Vagina (tissue), 2 donors: ENCODE data around the gene TRIM72. TPM values are rescaled to one million over a fixed set of nuclear protein-coding genes. Genes with fewer than 3 reads are reported as not detected.
A peak's percentile ranks its signal among the peaks of the same experiment; 100 is the strongest.

ENCODE experiments used
- DNase-seq, 2 donors: peaks; one replicate each; pipeline ENCODE4 v3.0.0-alpha.2; 2017; ENCODE audit errors: extremely low spot score in 2 of 2
- H3K27ac ChIP-seq: fragments of 200-600 bp; sonication (generic); one replicate; pipeline ENCODE4 v1.5.1; 2019
- H3K27me3 ChIP-seq: fragments of 200-600 bp; sonication (generic); one replicate; pipeline ENCODE4 v1.5.1; 2019
- H3K36me3 ChIP-seq, 2 donors: fragments of 200-600 bp; sonication (generic); one replicate each; pipeline ENCODE4 v1.5.1; 2017 to 2019
- H3K4me1 ChIP-seq: fragments of 200-600 bp; sonication (generic); one replicate; pipeline ENCODE4 v1.5.1; 2019
- H3K4me3 ChIP-seq, 2 donors: fragments of 200-600 bp; sonication (generic); 1 replicate in 1 of 2; 2 replicates in 1 of 2; pipeline ENCODE4 v1.5.1; 2016 to 2019
- H3K9me3 ChIP-seq: fragments of 200-600 bp; sonication (generic); one replicate; pipeline ENCODE4 v1.5.1; 2019
- CTCF ChIP-seq, 3 experiments: fragments of 450-650 bp in 2 of 3; fragments of 200-600 bp in 1 of 3; sonication (generic) in 1 of 3; IDR thresholded peaks; one replicate each; pipeline ENCODE4 v1.5.1; 2017 to 2019; ENCODE audit warnings: antibody characterized with exemption in 3 of 3, mild to moderate bottlenecking in 2 of 3, moderate library complexity in 2 of 3
- POLR2A ChIP-seq, 2 donors: fragments of 450-650 bp; IDR thresholded peaks; one replicate each; pipeline ENCODE4 v1.6.1; 2017; ENCODE audit warnings: antibody characterized with exemption in 2 of 2, mild to moderate bottlenecking in 2 of 2, moderate library complexity in 2 of 2
- POLR2AphosphoS5 ChIP-seq, 2 donors: sonication (generic); formaldehyde crosslinking; IDR thresholded peaks; one replicate each; pipeline ENCODE4 v1.9.0; 2017; ENCODE audit warnings: antibody characterized with exemption in 2 of 2, mild to moderate bottlenecking in 2 of 2, low read depth in 1 of 2; ENCODE audit not compliant: insufficient read depth in 1 of 2
- intact Hi-C: fragments of 100-400 bp; cut with DNase I; formaldehyde crosslinking; loops from one replicate; pipeline ENCODE4 v1.15.1; 2023
- total RNA-seq: library from RNA; depleted of rRNA; stranded (reverse); fragments of >200 nt; gene quantifications from one replicate; pipeline ENCODE4 v1.2.3, GENCODE V29; 2016

The TRIM72 gene
- total RNA-seq, 1 donor from 2014 or later = not detected

- DNase-seq = no peak
- intact Hi-C loops = no loop called here
- no peak overlapping the region for H3K27ac ChIP-seq
- no peak for TF ChIP-seq POLR2AphosphoS5 (IDR thresholded peaks at IDR 0.05; ENCODE audit: insufficient read depth in 1 of 2, low read depth in 1 of 2)
- no peak for TF ChIP-seq CTCF (IDR thresholded peaks at IDR 0.05)
- TF ChIP-seq POLR2A (IDR thresholded peaks at IDR 0.05) = no peak
- peaks cover 15% of the 10 kb centered on the region for H3K4me1 ChIP-seq
- no peak overlapping the region for H3K4me3 ChIP-seq
- no peaks in the 10 kb centered on the region for H3K27me3 ChIP-seq
- H3K9me3 ChIP-seq = no peaks in the 10 kb centered on the region
- H3K36me3 ChIP-seq = no peaks in the 10 kb centered on the region
These were observed 7.1 kb upstream of the TRIM72 start for GRCh38 chr16:31206776-31207175.

- Histone ChIP-seq H3K9me3 (no peaks in the 10 kb centered on the region), H3K27me3 (no peaks in the 10 kb centered on the region), H3K4me1 (peaks cover 32% of the 10 kb centered on the region), H3K27ac (no peak overlapping the region), H3K36me3 (no peaks in the 10 kb centered on the region), H3K4me3 (no peak overlapping the region)
- DNase-seq = no peak
- intact Hi-C loops = no loop called here
- no peak for TF ChIP-seq POLR2A (IDR thresholded peaks at IDR 0.05)
- no peak for TF ChIP-seq POLR2AphosphoS5 (IDR thresholded peaks at IDR 0.05; ENCODE audit: insufficient read depth in 1 of 2, low read depth in 1 of 2)
- TF ChIP-seq CTCF (IDR thresholded peaks at IDR 0.05) = no peak
These were observed 577 bp upstream of the TRIM72 start for GRCh38 chr16:31213342-31213741.

- peak overlapping the region; percentile 43 to 60 for H3K4me3 ChIP-seq
- H3K36me3 ChIP-seq = no peaks in the 10 kb centered on the region
- H3K4me1 ChIP-seq = peaks cover 32% of the 10 kb centered on the region
- intact Hi-C loops = no loop called here
- no peak for DNase-seq
- no peaks in the 10 kb centered on the region for H3K27me3 ChIP-seq
- no peak for TF ChIP-seq CTCF (IDR thresholded peaks at IDR 0.05)
- no peak for TF ChIP-seq POLR2A (IDR thresholded peaks at IDR 0.05)
- no peak for TF ChIP-seq POLR2AphosphoS5 (IDR thresholded peaks at IDR 0.05; ENCODE audit: insufficient read depth in 1 of 2, low read depth in 1 of 2)
- no peak overlapping the region for H3K27ac ChIP-seq
- no peaks in the 10 kb centered on the region for H3K9me3 ChIP-seq
These were observed 878 bp downstream of the TRIM72 start for GRCh38 chr16:31214708-31215286.

- no peak for DNase-seq
- H3K27ac ChIP-seq = no peak overlapping the region
- H3K9me3 ChIP-seq = no peaks in the 10 kb centered on the region
- intact Hi-C loops = no loop called here
- H3K4me1 ChIP-seq = peaks cover 32% of the 10 kb centered on the region
- H3K4me3 ChIP-seq = peak overlapping the region; percentile 43 to 60
- TF ChIP-seq POLR2A (IDR thresholded peaks at IDR 0.05) (no peak), CTCF (IDR thresholded peaks at IDR 0.05) (no peak), POLR2AphosphoS5 (IDR thresholded peaks at IDR 0.05; ENCODE audit: insufficient read depth in 1 of 2, low read depth in 1 of 2) (no peak)
- H3K27me3 ChIP-seq = no peaks in the 10 kb centered on the region
- no peaks in the 10 kb centered on the region for H3K36me3 ChIP-seq
These were observed 1.6 kb downstream of the TRIM72 start for GRCh38 chr16:31215287-31216162.
